B cell (primary cell): ENCODE data around the gene COL5A2. TPM values are rescaled to one million over a fixed set of nuclear protein-coding genes. Genes with fewer than 3 reads are reported as not detected.

Experiments used
- ATAC-seq: fragments of 200-7000 bp; cut with Tn5 transposase; one replicate; pipeline ENCODE4 v1.10.0; 2021; ENCODE audit warnings: low read depth, mild to moderate bottlenecking, moderate number of reproducible peaks, moderate library complexity
- CTCF ChIA-PET: fragments of 350-600 bp; sonication (Branson Sonifier 250); formaldehyde crosslinking; loops from one replicate; lab custom pipeline; 2021; ENCODE audit warnings: antibody characterized with exemption, inconsistent platforms; lab: Charles Lee
- POLR2A ChIA-PET: fragments of 350-600 bp; sonication (Branson Sonifier 250); formaldehyde crosslinking; loops from one replicate; lab custom pipeline; 2021; ENCODE audit warnings: antibody characterized with exemption; lab: Charles Lee
- DNase-seq: peaks from one replicate; pipeline ENCODE4 v3.0.0; 2013
- H2AFZ ChIP-seq: 2 replicates; pipeline ENCODE4 v1.6.1; 2012; ENCODE audit warnings: mild to moderate bottlenecking, low read depth, low read length; ENCODE audit not compliant: insufficient read depth, poor library complexity, severe bottlenecking
- H3K27ac ChIP-seq, 2 donors: 1 replicate in 1 of 2; 2 replicates in 1 of 2; pipeline ENCODE4 v1.5.1; 2012 to 2013; ENCODE audit warnings: low read length in 2 of 2, mild to moderate bottlenecking in 2 of 2, moderate library complexity in 1 of 2
- H3K27me3 ChIP-seq, 4 experiments: fragments of 200-600 bp in 1 of 4; sonication (generic) in 1 of 4; replicated peaks in 1 of 4; 1 replicate in 2 of 4; 2 replicates in 2 of 4; pipeline versions ENCODE4 v1.6.1 to v1.7.0; 2013 to 2016; ENCODE audit warnings: low read length in 3 of 4, mild to moderate bottlenecking in 2 of 4, mixed read lengths in 1 of 4, moderate library complexity in 1 of 4; ENCODE audit not compliant: insufficient read depth in 4 of 4, control insufficient read depth in 3 of 4; ENCODE audit errors: control extremely low read depth in 1 of 4
- H3K36me3 ChIP-seq, 2 experiments: replicated peaks in 1 of 2; 1 replicate in 1 of 2; 2 replicates in 1 of 2; pipeline versions ENCODE4 v1.6.1 to v1.7.1; 2013; ENCODE audit warnings: low read length in 1 of 2; ENCODE audit not compliant: insufficient read depth in 2 of 2, control insufficient read depth in 1 of 2; ENCODE audit errors: control extremely low read depth in 1 of 2, extremely low read depth in 1 of 2
- H3K4me1 ChIP-seq, 2 donors: fragments of 200-600 bp in 1 of 2; sonication (generic) in 1 of 2; 1 replicate in 1 of 2; 2 replicates in 1 of 2; pipeline versions ENCODE4 v1.5.1 to v1.6.1; 2013 to 2017; ENCODE audit warnings: low read length in 2 of 2; ENCODE audit not compliant: control insufficient read depth in 2 of 2, insufficient read depth in 2 of 2
- H3K4me2 ChIP-seq: replicated peaks from 2 replicates; pipeline ENCODE3; 2012; ENCODE audit warnings: mild to moderate bottlenecking, low read depth, low read length; ENCODE audit not compliant: poor library complexity, severe bottlenecking
- H3K4me3 ChIP-seq, 5 experiments: fragments of 200-600 bp in 1 of 5; sonication (generic) in 1 of 5; 1 replicate in 3 of 5; 2 replicates in 2 of 5; pipeline versions ENCODE4 v1.5.1 to v1.7.0; 2011 to 2016; ENCODE audit warnings: low read length in 4 of 5, mild to moderate bottlenecking in 4 of 5, low read depth in 2 of 5, control low read depth in 1 of 5, moderate library complexity in 1 of 5; ENCODE audit not compliant: insufficient read depth in 1 of 5; ENCODE audit errors: control extremely low read depth in 1 of 5, extremely low read depth in 1 of 5
- H3K79me2 ChIP-seq: fragments of 200-600 bp; sonication (generic); one replicate; pipeline ENCODE4 v1.6.0; 2016; ENCODE audit warnings: low read length; ENCODE audit not compliant: control insufficient read depth, insufficient read depth
- H3K9ac ChIP-seq: fragments of 200-600 bp; sonication (generic); 2 replicates; pipeline ENCODE4 v1.6.1; 2017; ENCODE audit warnings: mild to moderate bottlenecking, low read length, moderate library complexity
- H3K9me3 ChIP-seq, 3 donors: one replicate each; pipeline versions ENCODE4 v1.6.1 to v1.7.1; 2013; ENCODE audit warnings: low read length in 2 of 3; ENCODE audit not compliant: control insufficient read depth in 2 of 3, insufficient read depth in 1 of 3; ENCODE audit errors: control extremely low read depth in 1 of 3
- H4K20me1 ChIP-seq: 2 replicates; pipeline ENCODE4 v1.6.0; 2012; ENCODE audit warnings: mild to moderate bottlenecking, low read length; ENCODE audit not compliant: insufficient read depth, control insufficient read depth, poor library complexity, severe bottlenecking
- H3K27ac Mint-ChIP-seq: one replicate; pipeline ENCODE4 v1.8.0; 2021; ENCODE audit warnings: mixed read lengths
- H3K27me3 Mint-ChIP-seq: one replicate; pipeline ENCODE4 v1.8.0; 2021; ENCODE audit warnings: mixed read lengths
- H3K4me1 Mint-ChIP-seq: one replicate; pipeline ENCODE4 v1.8.0; 2021; ENCODE audit warnings: mixed read lengths
- H3K4me3 Mint-ChIP-seq: one replicate; pipeline ENCODE4 v1.8.0; 2021; ENCODE audit warnings: mixed read lengths
- H3K9me3 Mint-ChIP-seq: one replicate; pipeline ENCODE4 v1.8.0; 2022; ENCODE audit warnings: mixed read lengths; ENCODE audit not compliant: insufficient read depth
- EZH2 ChIP-seq: IDR thresholded peaks from 2 replicates; pipeline ENCODE4 v1.6.1; 2012; ENCODE audit warnings: borderline replicate concordance, low read depth, mild to moderate bottlenecking, moderate library complexity, low read length; ENCODE audit not compliant: insufficient read depth, poor library complexity, severe bottlenecking
- WGBS: methylation state at CpG from one replicate; pipeline ENCODE4 v1.1.5; 2013; ENCODE audit warnings: missing lambda C conversion rate; ENCODE audit not compliant: insufficient coverage; 5-methylcytosine and 5-hydroxymethylcytosine counted together
- intact Hi-C: fragments of 100-400 bp; cut with micrococcal nuclease; formaldehyde crosslinking; loops from one replicate; pipeline ENCODE4 v1.10.0; 2022
- polyA plus RNA-seq: library from polyadenylated mRNA; depleted of rRNA; stranded (reverse); fragments of >200 nt; gene quantifications from 2 replicates; pipeline ENCODE4 v1.2.3, GENCODE V29; 2012
- total RNA-seq, 2 donors: library from RNA; stranded (reverse); fragments of 120-200 nt in 1 of 2; gene quantifications; 1 replicate in 1 of 2; 2 replicates in 1 of 2; pipeline versions ENCODE4 v1.2.3 to v1.2.4, GENCODE V29; 2013 to 2022
- TF ChIP-seq, protein P1 (sequence below): fragments of 200-600 bp; IDR thresholded peaks from one replicate; pipeline ENCODE4 v1.8.0; 2022; ENCODE audit warnings: antibody characterized with exemption, mild to moderate bottlenecking

The COL5A2 gene
- total and polyA plus RNA-seq, 2 donors (not counting 1 experiment from before 2014, with no cell fraction given): 0.44 to 0.45 TPM

DNA sequence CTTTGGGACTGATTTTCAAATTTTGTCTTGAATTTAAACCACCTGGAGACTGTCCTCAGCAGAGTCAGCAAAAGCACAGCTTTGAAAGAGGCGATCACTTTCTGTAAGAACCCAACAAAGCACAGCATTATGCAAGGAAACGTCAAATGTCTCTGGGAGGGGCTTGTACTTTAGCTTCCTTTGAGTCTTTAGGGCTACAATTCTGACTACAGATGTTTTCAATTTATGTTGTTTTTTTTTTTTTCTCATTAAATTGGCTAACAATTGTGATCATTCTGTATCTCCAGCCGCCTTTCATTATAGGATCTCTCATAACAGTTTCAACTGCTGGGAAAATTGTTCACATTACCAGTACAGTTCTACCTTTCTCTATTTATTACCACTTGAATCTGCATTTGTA lies 157.1 kb downstream of the COL5A2 start:
- H2AFZ ChIP-seq: no peak overlapping the region
- no peak for DNase-seq
- Mint-ChIP-seq H3K27me3 (no peaks in the 10 kb centered on the region), H3K9me3 (no peaks in the 10 kb centered on the region), H3K4me1 (no peaks in the 10 kb centered on the region), H3K4me3 (no peak overlapping the region), H3K27ac (no peak overlapping the region)
- no peak overlapping the region for H3K9ac ChIP-seq
- H3K9me3 ChIP-seq: no peaks in the 10 kb centered on the region
- no peaks in the 10 kb centered on the region for H3K79me2 ChIP-seq
- intact Hi-C loops: no loop called here
- H3K4me1 ChIP-seq: no peaks in the 10 kb centered on the region
- ChIA-PET CTCF (no interaction called here), POLR2A (no interaction called here)
- H3K4me2 ChIP-seq: no peak overlapping the region
- H3K4me3 ChIP-seq: no peak overlapping the region
- TF ChIP-seq, protein P1, sequence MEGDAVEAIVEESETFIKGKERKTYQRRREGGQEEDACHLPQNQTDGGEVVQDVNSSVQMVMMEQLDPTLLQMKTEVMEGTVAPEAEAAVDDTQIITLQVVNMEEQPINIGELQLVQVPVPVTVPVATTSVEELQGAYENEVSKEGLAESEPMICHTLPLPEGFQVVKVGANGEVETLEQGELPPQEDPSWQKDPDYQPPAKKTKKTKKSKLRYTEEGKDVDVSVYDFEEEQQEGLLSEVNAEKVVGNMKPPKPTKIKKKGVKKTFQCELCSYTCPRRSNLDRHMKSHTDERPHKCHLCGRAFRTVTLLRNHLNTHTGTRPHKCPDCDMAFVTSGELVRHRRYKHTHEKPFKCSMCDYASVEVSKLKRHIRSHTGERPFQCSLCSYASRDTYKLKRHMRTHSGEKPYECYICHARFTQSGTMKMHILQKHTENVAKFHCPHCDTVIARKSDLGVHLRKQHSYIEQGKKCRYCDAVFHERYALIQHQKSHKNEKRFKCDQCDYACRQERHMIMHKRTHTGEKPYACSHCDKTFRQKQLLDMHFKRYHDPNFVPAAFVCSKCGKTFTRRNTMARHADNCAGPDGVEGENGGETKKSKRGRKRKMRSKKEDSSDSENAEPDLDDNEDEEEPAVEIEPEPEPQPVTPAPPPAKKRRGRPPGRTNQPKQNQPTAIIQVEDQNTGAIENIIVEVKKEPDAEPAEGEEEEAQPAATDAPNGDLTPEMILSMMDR: no peak
- no peak for TF ChIP-seq EZH2
- no peaks in the 10 kb centered on the region for H3K36me3 ChIP-seq
- no peak overlapping the region for H3K27ac ChIP-seq
- WGBS: 80% methylated on average over 1 of the region's 3 CpGs
- H4K20me1 ChIP-seq: no peaks in the 10 kb centered on the region
- no peak for ATAC-seq
- H3K27me3 ChIP-seq: no peaks in the 10 kb centered on the region

DNA sequence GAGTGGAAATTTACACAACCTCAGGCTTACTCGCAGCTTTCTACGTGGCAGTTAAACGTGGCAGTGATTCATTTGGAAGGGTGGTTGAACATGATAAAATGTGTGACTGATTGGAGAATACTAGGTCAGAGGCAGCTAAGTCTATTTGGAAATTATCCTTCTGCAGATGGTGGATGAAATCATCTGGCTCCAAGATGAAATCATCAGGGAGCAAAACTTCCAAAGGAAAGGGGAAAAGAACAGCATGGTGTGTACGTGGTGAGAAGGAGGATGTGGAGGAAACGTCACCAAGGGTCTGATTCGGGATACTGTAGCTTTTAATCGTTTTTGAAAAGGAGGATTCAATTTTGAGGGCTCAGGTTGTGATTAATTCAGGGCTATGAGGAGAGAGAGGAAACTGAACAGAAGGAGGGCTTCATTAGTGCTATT lies 157.5 kb downstream of the COL5A2 start:
- POLR2A ChIA-PET: no interaction called here
- no peak overlapping the region for H3K4me2 ChIP-seq
- Mint-ChIP-seq H3K27ac (no peak overlapping the region), H3K9me3 (no peaks in the 10 kb centered on the region), H3K4me3 (no peak overlapping the region), H3K4me1 (no peaks in the 10 kb centered on the region), H3K27me3 (no peaks in the 10 kb centered on the region)
- TF ChIP-seq, protein P1: no peak
- no peak for TF ChIP-seq EZH2
- CTCF ChIA-PET: no interaction called here
- H3K9me3 ChIP-seq: no peaks in the 10 kb centered on the region
- intact Hi-C loops: no loop called here
- no peak overlapping the region for H2AFZ ChIP-seq
- no peak overlapping the region for H3K9ac ChIP-seq
- no peaks in the 10 kb centered on the region for H3K36me3 ChIP-seq
- H4K20me1 ChIP-seq: no peaks in the 10 kb centered on the region
- ATAC-seq: no peak
- no peaks in the 10 kb centered on the region for H3K27me3 ChIP-seq
- no peak for DNase-seq
- H3K4me3 ChIP-seq: no peak overlapping the region
- no peaks in the 10 kb centered on the region for H3K79me2 ChIP-seq
- 86% methylated on average over 7 of the region's 7 CpGs for WGBS
- no peak overlapping the region for H3K27ac ChIP-seq
- H3K4me1 ChIP-seq: no peaks in the 10 kb centered on the region
